Measurements from ENCODE around the gene LARGE2.

- TF ChIP-seq ZFX (IDR thresholded peaks at IDR 0.05): no peak
- TF ChIP-seq, protein P1, sequence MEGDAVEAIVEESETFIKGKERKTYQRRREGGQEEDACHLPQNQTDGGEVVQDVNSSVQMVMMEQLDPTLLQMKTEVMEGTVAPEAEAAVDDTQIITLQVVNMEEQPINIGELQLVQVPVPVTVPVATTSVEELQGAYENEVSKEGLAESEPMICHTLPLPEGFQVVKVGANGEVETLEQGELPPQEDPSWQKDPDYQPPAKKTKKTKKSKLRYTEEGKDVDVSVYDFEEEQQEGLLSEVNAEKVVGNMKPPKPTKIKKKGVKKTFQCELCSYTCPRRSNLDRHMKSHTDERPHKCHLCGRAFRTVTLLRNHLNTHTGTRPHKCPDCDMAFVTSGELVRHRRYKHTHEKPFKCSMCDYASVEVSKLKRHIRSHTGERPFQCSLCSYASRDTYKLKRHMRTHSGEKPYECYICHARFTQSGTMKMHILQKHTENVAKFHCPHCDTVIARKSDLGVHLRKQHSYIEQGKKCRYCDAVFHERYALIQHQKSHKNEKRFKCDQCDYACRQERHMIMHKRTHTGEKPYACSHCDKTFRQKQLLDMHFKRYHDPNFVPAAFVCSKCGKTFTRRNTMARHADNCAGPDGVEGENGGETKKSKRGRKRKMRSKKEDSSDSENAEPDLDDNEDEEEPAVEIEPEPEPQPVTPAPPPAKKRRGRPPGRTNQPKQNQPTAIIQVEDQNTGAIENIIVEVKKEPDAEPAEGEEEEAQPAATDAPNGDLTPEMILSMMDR (conservative IDR thresholded peaks at IDR 0.05): no peak
Measured at GRCh38 chr11:45948356-45948755, 25.9 kb downstream of the LARGE2 start.
